ENCODE results near the gene MLANA.

The MLANA gene

DNA sequence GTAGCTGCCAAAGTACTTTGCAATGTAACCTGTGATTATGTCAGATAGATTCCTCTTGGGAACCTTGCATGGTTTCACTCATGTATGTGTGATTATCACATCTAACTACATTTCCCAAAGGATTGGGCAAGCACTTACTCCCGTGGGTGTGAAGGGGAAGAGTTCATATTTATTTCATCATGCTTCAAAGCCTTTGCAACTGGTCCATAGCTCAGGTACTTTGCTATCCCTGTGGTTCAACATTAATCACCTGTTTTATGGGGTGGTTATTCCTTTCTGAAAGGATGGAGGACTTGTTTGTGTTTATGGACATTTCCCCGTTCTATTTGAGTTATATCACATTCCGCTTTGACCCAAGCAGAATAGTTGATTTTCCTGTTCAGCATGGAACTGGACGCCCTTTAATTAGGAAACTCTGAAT is 44.2 kb upstream of the MLANA start:
- 100% methylated on average over 2 of the region's 4 CpGs for WGBS (ENCODE audit: insufficient coverage)

DNA sequence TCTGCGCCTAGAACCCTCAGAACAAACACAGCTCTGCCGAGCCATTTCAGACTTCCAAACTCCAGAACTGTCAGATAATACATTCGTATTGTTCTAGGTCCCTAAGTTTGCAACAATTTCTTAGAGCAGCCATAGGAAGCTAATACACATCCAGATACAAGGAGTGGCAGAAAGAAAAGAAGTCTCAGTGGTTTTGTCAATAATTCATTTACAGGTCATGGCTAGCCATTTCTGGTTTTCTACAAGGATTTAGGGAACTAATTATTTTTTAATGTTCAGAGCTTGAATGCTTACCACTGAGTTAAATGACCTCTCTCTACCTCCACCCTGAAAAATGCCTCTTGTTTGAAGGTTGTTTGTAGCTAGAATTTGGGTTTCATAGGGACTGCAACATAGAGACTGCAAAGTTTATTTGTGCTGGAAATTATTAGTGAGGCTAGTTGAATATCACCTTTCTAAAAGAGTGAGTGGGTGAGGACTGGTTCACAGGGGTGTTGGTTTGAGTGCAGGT is 42.3 kb upstream of the MLANA start:
- Histone ChIP-seq H3K4me1 (ENCODE audit: control extremely low read depth in 1 of 4, control insufficient read depth in 4 of 4, insufficient read depth in 4 of 4, low read length in 3 of 4) (peaks cover 44 to 95% (median 79%) of the 10 kb centered on the region in 4 experiments), H3K27me3 (replicated peaks in 2 of 5; ENCODE audit: control insufficient read depth in 4 of 5, insufficient read depth in 5 of 5, low read length in 4 of 5) (no peaks in the 10 kb centered on the region), H3K36me3 (ENCODE audit: control insufficient read depth in 4 of 4, insufficient read depth in 4 of 4, low read length in 3 of 4) (no peaks in the 10 kb centered on the region), H3K4me3 (ENCODE audit: control insufficient read depth in 1 of 7, extremely low read depth in 1 of 7, insufficient read depth in 4 of 7, low read depth in 2 of 7, low read length in 6 of 7) (no peak overlapping the region), H3K9me3 (ENCODE audit: control extremely low read depth in 1 of 5, control insufficient read depth in 4 of 5, insufficient read depth in 2 of 5, low read depth in 1 of 5, low read length in 4 of 5) (no peaks in the 10 kb centered on the region), H3K27ac (ENCODE audit: insufficient read depth in 1 of 2, low read depth in 1 of 2, low read length in 2 of 2, poor library complexity in 1 of 2, severe bottlenecking in 2 of 2) (no peak overlapping the region)
- ChIA-PET CTCF (interaction anchor here (1.0 to 10.6 kb wide), 3 partner anchors 12 to 37 kb away, joined by 3 to 110 read pairs (median 19); partner anchors contain the start of gene ERMP1), POLR2A (no interaction called here)
- no peak for DNase-seq
- 100% methylated on average over 1 of the region's 3 CpGs for WGBS (ENCODE audit: insufficient coverage)

More for the DNA sequence above, 44.2 kb upstream of the MLANA start:
- Histone ChIP-seq H3K27ac (ENCODE audit: insufficient read depth in 1 of 2, low read depth in 1 of 2, low read length in 2 of 2, poor library complexity in 1 of 2, severe bottlenecking in 2 of 2) (no peak overlapping the region), H3K36me3 (ENCODE audit: control insufficient read depth in 4 of 4, insufficient read depth in 4 of 4, low read length in 3 of 4) (no peaks in the 10 kb centered on the region), H3K4me1 (ENCODE audit: control extremely low read depth in 1 of 4, control insufficient read depth in 4 of 4, insufficient read depth in 4 of 4, low read length in 3 of 4) (peaks cover 56 to 95% (median 82%) of the 10 kb centered on the region in 4 experiments), H3K27me3 (replicated peaks in 2 of 5; ENCODE audit: control insufficient read depth in 4 of 5, insufficient read depth in 5 of 5, low read length in 4 of 5) (no peaks in the 10 kb centered on the region), H3K9me3 (ENCODE audit: control extremely low read depth in 1 of 5, control insufficient read depth in 4 of 5, insufficient read depth in 2 of 5, low read depth in 1 of 5, low read length in 4 of 5) (no peaks in the 10 kb centered on the region), H3K4me3 (ENCODE audit: control insufficient read depth in 1 of 7, extremely low read depth in 1 of 7, insufficient read depth in 4 of 7, low read depth in 2 of 7, low read length in 6 of 7) (no peak overlapping the region)
- no peak for DNase-seq
- ChIA-PET CTCF (interaction anchor here (1.2 to 10.6 kb wide), 5 partner anchors 9 to 39 kb away, joined by 3 to 110 read pairs (median 6); partner anchors contain the start of gene ERMP1), POLR2A (no interaction called here)

DNA sequence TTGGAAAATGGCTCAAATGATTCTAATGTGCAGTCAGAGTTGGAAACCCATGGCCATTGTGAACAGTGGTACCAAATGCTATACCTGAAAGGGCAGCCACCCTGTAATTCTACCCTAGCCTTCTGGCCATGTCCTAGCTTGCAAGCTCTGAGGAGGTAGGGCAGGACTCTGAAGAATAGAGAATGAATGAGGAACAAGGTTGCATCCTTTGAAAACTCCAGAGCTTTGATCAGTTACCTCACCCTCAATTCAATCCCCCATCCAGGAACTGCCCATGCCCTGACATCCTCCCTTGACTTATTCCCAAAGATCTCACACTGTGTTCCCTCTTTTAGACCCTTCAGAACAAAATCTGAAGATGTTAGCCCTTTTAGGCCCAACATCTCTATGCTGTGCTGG is 40.0 kb upstream of the MLANA start:
- Histone ChIP-seq H3K36me3 (ENCODE audit: control insufficient read depth in 4 of 4, insufficient read depth in 4 of 4, low read length in 3 of 4) (no peaks in the 10 kb centered on the region), H3K27ac (ENCODE audit: insufficient read depth in 1 of 2, low read depth in 1 of 2, low read length in 2 of 2, poor library complexity in 1 of 2, severe bottlenecking in 2 of 2) (peak overlapping the region in 1 of 2 experiments; percentile 1), H3K9me3 (ENCODE audit: control extremely low read depth in 1 of 5, control insufficient read depth in 4 of 5, insufficient read depth in 2 of 5, low read depth in 1 of 5, low read length in 4 of 5) (no peaks in the 10 kb centered on the region), H3K4me3 (ENCODE audit: control insufficient read depth in 1 of 7, extremely low read depth in 1 of 7, insufficient read depth in 4 of 7, low read depth in 2 of 7, low read length in 6 of 7) (peak overlapping the region in 1 of 7 experiments; percentile 44), H3K27me3 (replicated peaks in 2 of 5; ENCODE audit: control insufficient read depth in 4 of 5, insufficient read depth in 5 of 5, low read length in 4 of 5) (no peaks in the 10 kb centered on the region), H3K4me1 (ENCODE audit: control extremely low read depth in 1 of 4, control insufficient read depth in 4 of 4, insufficient read depth in 4 of 4, low read length in 3 of 4) (peaks cover 30 to 77% (median 63%) of the 10 kb centered on the region in 4 experiments)
- ChIA-PET POLR2A (interaction anchor here (2.2 kb wide), 1 partner anchor 19 kb away, joined by 6 read pairs; the partner anchor contains the start of gene ERMP1), CTCF (interaction anchor here (0.6 to 3.3 kb wide), 7 partner anchors 9 to 44 kb away, joined by 3 to 16 read pairs (median 5); partner anchors contain the start of gene ERMP1)
- DNase-seq, result no peak

DNA sequence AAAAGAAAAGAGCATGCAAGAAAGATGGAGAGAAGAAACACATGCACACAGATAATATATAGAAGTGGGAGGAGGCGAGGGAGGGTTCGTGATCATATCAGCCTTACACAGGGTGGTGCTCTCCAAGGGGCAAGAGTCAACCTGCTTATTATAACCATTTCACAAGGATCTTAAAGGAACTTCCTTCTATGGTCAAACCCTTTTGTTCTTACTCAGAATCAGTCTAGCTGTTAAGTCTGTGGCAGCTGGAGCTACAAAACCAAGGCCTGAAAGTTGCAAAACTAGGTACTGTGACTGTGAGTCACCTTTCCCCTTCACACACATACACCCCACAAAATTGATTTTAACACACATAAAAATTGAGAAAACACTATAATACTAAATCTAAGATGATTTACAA is 39.2 kb upstream of the MLANA start:
- peak in 2 of 3 donors; percentile 88 to 94 for DNase-seq
- CTCF ChIA-PET, result interaction anchor here (0.6 to 3.3 kb wide), 11 partner anchors 10 to 49 kb away, joined by 3 to 16 read pairs (median 3); partner anchors contain the start of gene ERMP1
- H3K9me3 ChIP-seq (ENCODE audit: control extremely low read depth in 1 of 5, control insufficient read depth in 4 of 5, insufficient read depth in 2 of 5, low read depth in 1 of 5, low read length in 4 of 5), result no peaks in the 10 kb centered on the region

DNA sequence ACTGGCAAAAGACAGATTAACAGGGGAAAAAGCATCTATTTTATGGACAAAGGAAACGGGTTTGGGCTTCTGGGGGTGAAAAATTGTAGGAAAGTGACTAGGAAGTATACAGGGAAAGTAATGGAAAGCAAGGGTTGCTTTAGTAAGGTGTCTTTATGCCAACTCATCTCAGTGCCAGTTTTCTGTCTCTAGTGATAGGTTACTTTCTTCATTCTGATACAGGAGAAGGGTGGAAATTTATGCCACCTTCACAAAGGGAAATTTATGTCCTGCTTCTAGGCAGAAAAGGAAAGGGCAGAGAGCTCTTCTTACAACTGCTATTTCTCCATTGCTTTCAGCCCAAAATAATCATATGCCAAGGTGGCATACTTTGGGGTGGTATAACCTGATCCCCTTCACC is 37.7 kb upstream of the MLANA start:
- Histone ChIP-seq H3K4me3 (ENCODE audit: control insufficient read depth in 1 of 7, extremely low read depth in 1 of 7, insufficient read depth in 4 of 7, low read depth in 2 of 7, low read length in 6 of 7) (no peak overlapping the region), H3K9me3 (ENCODE audit: control extremely low read depth in 1 of 5, control insufficient read depth in 4 of 5, insufficient read depth in 2 of 5, low read depth in 1 of 5, low read length in 4 of 5) (no peaks in the 10 kb centered on the region), H3K27me3 (replicated peaks in 2 of 5; ENCODE audit: control insufficient read depth in 4 of 5, insufficient read depth in 5 of 5, low read length in 4 of 5) (no peaks in the 10 kb centered on the region), H3K4me1 (ENCODE audit: control extremely low read depth in 1 of 4, control insufficient read depth in 4 of 4, insufficient read depth in 4 of 4, low read length in 3 of 4) (peaks cover 22 to 64% (median 52%) of the 10 kb centered on the region in 4 experiments), H3K27ac (ENCODE audit: insufficient read depth in 1 of 2, low read depth in 1 of 2, low read length in 2 of 2, poor library complexity in 1 of 2, severe bottlenecking in 2 of 2) (peak overlapping the region in 1 of 2 experiments; percentile 17), H3K36me3 (ENCODE audit: control insufficient read depth in 4 of 4, insufficient read depth in 4 of 4, low read length in 3 of 4) (no peaks in the 10 kb centered on the region)
- ChIA-PET POLR2A (no interaction called here), CTCF (interaction anchor here (1.2 to 3.3 kb wide), 3 partner anchors 19 to 33 kb away, joined by 3 to 16 read pairs (median 3); no protein-coding TSS in a partner anchor)
- WGBS (ENCODE audit: insufficient coverage), result 38% methylated on average over 1 of the region's 1 CpG
- no peak for DNase-seq

More for the DNA sequence above, 39.2 kb upstream of the MLANA start:
- peak overlapping the region in 1 of 2 experiments; percentile 44 for H3K27ac ChIP-seq (ENCODE audit: insufficient read depth in 1 of 2, low read depth in 1 of 2, low read length in 2 of 2, poor library complexity in 1 of 2, severe bottlenecking in 2 of 2)
- H3K4me1 ChIP-seq (ENCODE audit: control extremely low read depth in 1 of 4, control insufficient read depth in 4 of 4, insufficient read depth in 4 of 4, low read length in 3 of 4), result peaks cover 26 to 70% (median 56%) of the 10 kb centered on the region in 4 experiments
- H3K4me3 ChIP-seq (ENCODE audit: control insufficient read depth in 1 of 7, extremely low read depth in 1 of 7, insufficient read depth in 4 of 7, low read depth in 2 of 7, low read length in 6 of 7), result no peak overlapping the region
- POLR2A ChIA-PET, result interaction anchor here (0.5 to 2.2 kb wide), 2 partner anchors 9 to 19 kb away, joined by 3 to 6 read pairs; partner anchors contain the start of gene ERMP1
- WGBS (ENCODE audit: insufficient coverage), result no CpG with 5 or more reads among the region's 2 CpGs
- no peaks in the 10 kb centered on the region for H3K27me3 ChIP-seq (replicated peaks in 2 of 5; ENCODE audit: control insufficient read depth in 4 of 5, insufficient read depth in 5 of 5, low read length in 4 of 5)
- H3K36me3 ChIP-seq (ENCODE audit: control insufficient read depth in 4 of 4, insufficient read depth in 4 of 4, low read length in 3 of 4), result no peaks in the 10 kb centered on the region

DNA sequence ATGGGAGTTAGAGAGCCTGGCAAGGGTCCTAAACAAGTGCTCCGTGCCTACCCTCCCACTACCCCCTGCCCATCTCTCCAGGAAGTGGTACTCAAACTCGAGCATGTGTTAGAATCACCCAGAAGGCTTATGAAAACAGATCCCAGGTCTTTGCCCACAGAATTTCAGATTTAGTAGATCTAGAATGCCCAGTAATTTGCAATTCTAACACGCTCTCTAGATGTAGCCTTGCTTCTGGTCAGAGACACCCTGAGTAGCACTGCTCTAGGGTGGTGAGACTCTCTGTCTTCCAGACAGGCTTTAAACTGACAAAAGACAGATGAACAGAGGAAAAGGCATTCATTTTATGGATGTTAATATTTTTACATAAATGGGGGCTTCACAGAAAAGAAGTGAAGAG is 37.1 kb upstream of the MLANA start:
- Histone ChIP-seq H3K9me3 (ENCODE audit: control extremely low read depth in 1 of 5, control insufficient read depth in 4 of 5, insufficient read depth in 2 of 5, low read depth in 1 of 5, low read length in 4 of 5) (no peaks in the 10 kb centered on the region), H3K27me3 (replicated peaks in 2 of 5; ENCODE audit: control insufficient read depth in 4 of 5, insufficient read depth in 5 of 5, low read length in 4 of 5) (no peaks in the 10 kb centered on the region), H3K36me3 (ENCODE audit: control insufficient read depth in 4 of 4, insufficient read depth in 4 of 4, low read length in 3 of 4) (no peaks in the 10 kb centered on the region), H3K27ac (ENCODE audit: insufficient read depth in 1 of 2, low read depth in 1 of 2, low read length in 2 of 2, poor library complexity in 1 of 2, severe bottlenecking in 2 of 2) (peak overlapping the region in 1 of 2 experiments; percentile 17), H3K4me3 (ENCODE audit: control insufficient read depth in 1 of 7, extremely low read depth in 1 of 7, insufficient read depth in 4 of 7, low read depth in 2 of 7, low read length in 6 of 7) (no peak overlapping the region), H3K4me1 (ENCODE audit: control extremely low read depth in 1 of 4, control insufficient read depth in 4 of 4, insufficient read depth in 4 of 4, low read length in 3 of 4) (peaks cover 20 to 64% (median 53%) of the 10 kb centered on the region in 4 experiments)
- CTCF ChIA-PET, result interaction anchor here (1.2 to 3.3 kb wide), 8 partner anchors 12 to 32 kb away, joined by 3 to 16 read pairs (median 4); partner anchors contain the start of gene ERMP1
- 42% methylated on average over 3 of the region's 3 CpGs for WGBS (ENCODE audit: insufficient coverage)
- POLR2A ChIA-PET, result no interaction called here
- no peak for DNase-seq
